Astrocyte (in vitro differentiated cells and primary cell): ENCODE measurements around the gene PPP4R4. TPM values are rescaled to one million over a fixed set of nuclear protein-coding genes. Genes with fewer than 3 reads are reported as not detected.
"Not testable (repeated sequence)": the region's sequence is repeated elsewhere in the genome, so short reads cannot be mapped to it uniquely, and the experiment has no call there.

ENCODE experiments used
- DNase-seq: peaks from one replicate; pipeline ENCODE4 v3.0.0-alpha.2; 2010; ENCODE audit warnings: low read depth
- FAIRE-seq: peaks from 2 replicates; lab custom pipeline; 2011; peaks lifted over from hg19 to GRCh38; lab: Jason Lieb, UNC
- H2AFZ ChIP-seq: 2 replicates; pipeline ENCODE4 v1.6.0; 2012; ENCODE audit warnings: low read depth, low read length, inconsistent platforms
- H3K27ac ChIP-seq: 2 replicates; pipeline ENCODE4 v1.5.1; 2011; ENCODE audit warnings: low read depth, low read length, inconsistent platforms
- H3K27me3 ChIP-seq: 2 replicates; pipeline ENCODE4 v1.6.0; 2011; ENCODE audit warnings: low read length, inconsistent platforms; ENCODE audit not compliant: insufficient read depth
- H3K36me3 ChIP-seq: 2 replicates; pipeline ENCODE4 v1.5.1; 2011; ENCODE audit warnings: low read length, inconsistent platforms; ENCODE audit not compliant: insufficient read depth
- H3K4me1 ChIP-seq: 2 replicates; pipeline ENCODE4 v1.5.1; 2011; ENCODE audit warnings: low read length, inconsistent platforms; ENCODE audit not compliant: insufficient read depth
- H3K4me2 ChIP-seq: 2 replicates; pipeline ENCODE4 v1.6.0; 2012; ENCODE audit warnings: low read length, inconsistent platforms
- H3K4me3 ChIP-seq: 2 replicates; pipeline ENCODE4 v1.5.1; 2011; ENCODE audit warnings: low read depth, mild to moderate bottlenecking, low read length, inconsistent platforms; ENCODE audit not compliant: insufficient read depth
- H3K79me2 ChIP-seq: 2 replicates; pipeline ENCODE4 v1.6.0; 2012; ENCODE audit warnings: mild to moderate bottlenecking, low read length, inconsistent platforms; ENCODE audit not compliant: insufficient read depth
- H3K9ac ChIP-seq: 2 replicates; pipeline ENCODE4 v1.6.0; 2012; ENCODE audit warnings: mild to moderate bottlenecking, low read length, inconsistent platforms
- H3K9me3 ChIP-seq: 2 replicates; pipeline ENCODE4 v1.5.1; 2012; ENCODE audit warnings: low read depth, mild to moderate bottlenecking, low read length, inconsistent platforms; ENCODE audit not compliant: insufficient read depth
- H4K20me1 ChIP-seq: 2 replicates; pipeline ENCODE4 v1.6.0; 2012; ENCODE audit warnings: low read length, inconsistent platforms; ENCODE audit not compliant: insufficient read depth
- H3K27ac Mint-ChIP-seq: one replicate; pipeline ENCODE4 v1.8.0; 2021; ENCODE audit warnings: mild to moderate bottlenecking, mixed read lengths; ENCODE audit not compliant: unreplicated experiment
- H3K27me3 Mint-ChIP-seq: one replicate; pipeline ENCODE4 v1.8.0; 2021; ENCODE audit warnings: low read depth, mixed read lengths; ENCODE audit not compliant: unreplicated experiment
- H3K36me3 Mint-ChIP-seq: one replicate; pipeline ENCODE4 v1.8.0; 2021; ENCODE audit warnings: low read depth, mixed read lengths; ENCODE audit not compliant: unreplicated experiment
- H3K4me1 Mint-ChIP-seq: one replicate; pipeline ENCODE4 v1.8.0; 2021; ENCODE audit warnings: low read depth, mixed read lengths; ENCODE audit not compliant: unreplicated experiment
- H3K4me3 Mint-ChIP-seq: one replicate; pipeline ENCODE4 v1.8.0; 2021; ENCODE audit warnings: mild to moderate bottlenecking, moderate library complexity, mixed read lengths; ENCODE audit not compliant: unreplicated experiment
- H3K9me3 Mint-ChIP-seq: one replicate; pipeline ENCODE4 v1.8.0; 2021; ENCODE audit warnings: mild to moderate bottlenecking, mixed read lengths; ENCODE audit not compliant: unreplicated experiment
- EZH2 ChIP-seq: IDR thresholded peaks from 2 replicates; pipeline ENCODE4 v1.6.1; 2012; ENCODE audit warnings: mild to moderate bottlenecking, low read length, inconsistent platforms; ENCODE audit not compliant: insufficient read depth
- total RNA-seq: library from RNA; stranded (reverse); gene quantifications from 2 replicates; pipeline ENCODE4 v1.2.1, GENCODE V29; 2021
- TF ChIP-seq, protein P1 (sequence below): IDR thresholded peaks from 2 replicates; pipeline ENCODE4 v1.5.1; 2011; ENCODE audit warnings: low read depth, mild to moderate bottlenecking, inconsistent platforms, low read length, moderate library complexity; ENCODE audit not compliant: insufficient read depth

The PPP4R4 gene
- total RNA-seq, 1 donor from 2014 or later, result 6.0 TPM

DNA sequence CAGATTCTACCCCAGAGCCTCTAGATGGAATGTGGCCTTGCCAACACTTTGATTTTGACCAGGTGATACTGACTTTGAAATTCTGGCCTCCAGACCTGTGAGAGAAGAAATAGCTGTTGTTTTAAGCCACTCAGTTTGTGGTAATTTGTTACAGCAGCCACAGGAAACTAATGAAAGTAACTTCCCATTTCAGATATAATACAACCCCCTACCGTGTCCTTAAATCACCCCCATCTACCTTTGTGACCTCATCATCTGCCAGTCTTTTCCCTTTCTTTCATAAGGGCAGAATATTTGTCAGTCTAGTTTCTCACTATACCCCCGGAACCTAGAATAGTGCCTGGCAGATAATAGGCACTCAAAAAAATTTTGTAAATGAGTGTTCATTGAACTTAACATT, 39.6 kb downstream of the PPP4R4 start:
- H3K27me3 Mint-ChIP-seq, result no peaks in the 10 kb centered on the region
- peak; percentile 23 for FAIRE-seq
- TF ChIP-seq, protein P1, sequence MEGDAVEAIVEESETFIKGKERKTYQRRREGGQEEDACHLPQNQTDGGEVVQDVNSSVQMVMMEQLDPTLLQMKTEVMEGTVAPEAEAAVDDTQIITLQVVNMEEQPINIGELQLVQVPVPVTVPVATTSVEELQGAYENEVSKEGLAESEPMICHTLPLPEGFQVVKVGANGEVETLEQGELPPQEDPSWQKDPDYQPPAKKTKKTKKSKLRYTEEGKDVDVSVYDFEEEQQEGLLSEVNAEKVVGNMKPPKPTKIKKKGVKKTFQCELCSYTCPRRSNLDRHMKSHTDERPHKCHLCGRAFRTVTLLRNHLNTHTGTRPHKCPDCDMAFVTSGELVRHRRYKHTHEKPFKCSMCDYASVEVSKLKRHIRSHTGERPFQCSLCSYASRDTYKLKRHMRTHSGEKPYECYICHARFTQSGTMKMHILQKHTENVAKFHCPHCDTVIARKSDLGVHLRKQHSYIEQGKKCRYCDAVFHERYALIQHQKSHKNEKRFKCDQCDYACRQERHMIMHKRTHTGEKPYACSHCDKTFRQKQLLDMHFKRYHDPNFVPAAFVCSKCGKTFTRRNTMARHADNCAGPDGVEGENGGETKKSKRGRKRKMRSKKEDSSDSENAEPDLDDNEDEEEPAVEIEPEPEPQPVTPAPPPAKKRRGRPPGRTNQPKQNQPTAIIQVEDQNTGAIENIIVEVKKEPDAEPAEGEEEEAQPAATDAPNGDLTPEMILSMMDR, result no peak
- no peak for TF ChIP-seq EZH2

DNA sequence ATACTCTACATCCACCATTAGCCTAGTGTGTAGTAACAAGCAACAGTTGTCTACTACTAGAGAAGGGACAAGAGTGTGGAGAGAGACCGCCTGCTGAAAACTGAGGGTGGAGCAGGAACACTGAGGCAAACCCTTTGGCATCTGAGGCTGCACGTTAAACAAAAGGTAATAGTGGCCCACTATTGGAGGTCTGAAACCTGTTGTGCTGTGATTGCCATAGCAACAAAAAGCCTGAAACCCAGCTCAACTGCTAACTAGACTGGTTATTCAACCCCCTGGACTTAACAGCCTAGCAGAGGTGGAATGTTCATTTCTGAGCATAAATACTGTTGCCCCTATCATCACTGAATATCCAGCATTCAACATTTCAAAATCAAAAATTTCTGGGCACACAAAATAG, 43.0 kb downstream of the PPP4R4 start:
- peaks cover 11% of the 10 kb centered on the region for H3K36me3 Mint-ChIP-seq
- no peaks in the 10 kb centered on the region for H3K36me3 ChIP-seq
- peaks cover 10% of the 10 kb centered on the region for H3K9me3 Mint-ChIP-seq
- H4K20me1 ChIP-seq, result no peaks in the 10 kb centered on the region
- TF ChIP-seq EZH2, result no peak
- H3K9me3 ChIP-seq, result peaks cover 2% of the 10 kb centered on the region
- H3K27me3 ChIP-seq, result no peaks in the 10 kb centered on the region
- H3K4me2 ChIP-seq, result no peak overlapping the region
- no peak overlapping the region for H3K4me3 ChIP-seq
- no peaks in the 10 kb centered on the region for H3K27me3 Mint-ChIP-seq
- no peaks in the 10 kb centered on the region for H3K79me2 ChIP-seq
- H3K4me1 Mint-ChIP-seq, result peaks cover 10% of the 10 kb centered on the region
- no peaks in the 10 kb centered on the region for H3K4me1 ChIP-seq
- no peak for FAIRE-seq
- no peak overlapping the region for H2AFZ ChIP-seq
- no peak overlapping the region for H3K27ac ChIP-seq
- H3K4me3 Mint-ChIP-seq, result no peak overlapping the region
- H3K9ac ChIP-seq, result no peak overlapping the region
- no peak for DNase-seq
- no peak overlapping the region for H3K27ac Mint-ChIP-seq

More for the DNA sequence above, 39.6 kb downstream of the PPP4R4 start:
- Histone ChIP-seq H3K27ac (no peak overlapping the region), H3K4me1 (no peaks in the 10 kb centered on the region), H2AFZ (no peak overlapping the region), H3K9ac (no peak overlapping the region), H4K20me1 (no peaks in the 10 kb centered on the region), H3K36me3 (no peaks in the 10 kb centered on the region), H3K27me3 (no peaks in the 10 kb centered on the region), H3K4me3 (no peak overlapping the region), H3K79me2 (no peaks in the 10 kb centered on the region), H3K9me3 (peaks cover 2% of the 10 kb centered on the region), H3K4me2 (no peak overlapping the region)
- H3K4me1 Mint-ChIP-seq, result peaks cover 10% of the 10 kb centered on the region
- no peak overlapping the region for H3K27ac Mint-ChIP-seq
- H3K36me3 Mint-ChIP-seq, result peaks cover 11% of the 10 kb centered on the region
- no peak for DNase-seq
- H3K4me3 Mint-ChIP-seq, result no peak overlapping the region
- peaks cover 10% of the 10 kb centered on the region for H3K9me3 Mint-ChIP-seq

DNA sequence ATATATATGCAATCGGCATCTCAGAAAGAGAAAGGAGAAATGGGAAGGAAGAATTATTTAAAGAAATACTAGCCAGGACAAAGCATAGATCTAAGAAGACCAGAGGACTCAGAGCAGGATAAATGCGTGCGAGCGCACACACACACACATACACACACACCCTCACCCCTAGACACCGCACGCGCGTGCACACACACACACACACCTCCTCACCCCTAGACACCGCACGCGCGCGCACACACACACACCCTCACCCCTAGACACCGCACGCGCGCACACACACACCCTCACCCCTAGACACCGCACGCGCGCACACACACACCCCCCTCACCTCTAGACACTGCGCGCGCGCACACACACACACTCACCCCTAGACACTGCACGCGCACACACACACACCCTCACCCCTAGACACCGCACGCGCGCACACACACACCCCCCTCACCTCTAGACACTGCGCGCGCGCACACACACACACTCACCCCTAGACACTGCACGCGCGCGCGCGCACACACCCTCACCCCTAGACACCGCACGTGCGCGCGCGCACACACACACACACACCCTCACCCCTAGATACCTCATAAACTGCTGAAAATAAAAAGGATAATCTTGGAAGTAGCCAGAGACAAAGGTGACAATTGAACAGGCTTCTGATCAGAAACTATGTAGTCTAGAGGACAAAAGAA, 44.2 kb downstream of the PPP4R4 start:
- FAIRE-seq, H3K79me2 ChIP-seq, H3K4me2 ChIP-seq, DNase-seq, H3K9me3 ChIP-seq, H3K36me3 ChIP-seq, H3K4me3 Mint-ChIP-seq, H2AFZ ChIP-seq, H3K9ac ChIP-seq, H3K27me3 Mint-ChIP-seq, H3K9me3 Mint-ChIP-seq, H3K36me3 Mint-ChIP-seq, H3K27ac Mint-ChIP-seq, H4K20me1 ChIP-seq, H3K27me3 ChIP-seq, H3K4me1 ChIP-seq, H3K4me1 Mint-ChIP-seq, H3K4me3 ChIP-seq, H3K27ac ChIP-seq: not testable (repeated sequence)
